Mucosa of descending colon (tissue), 3 donors: ENCODE results near the gene FALEC. TPM values are rescaled to one million over a fixed set of nuclear protein-coding genes. Genes with fewer than 3 reads are reported as not detected.

Experiments used
- ATAC-seq: fragments of 200-7000 bp; cut with Tn5 transposase; one replicate; pipeline ENCODE4 v1.9.1; 2020; ENCODE audit warnings: mild to moderate bottlenecking, moderate library complexity
- DNase-seq, 3 donors: peaks; one replicate each; pipeline ENCODE4 v3.0.0-alpha.2; 2020
- H3K36me3 ChIP-seq: fragments of 200-600 bp; one replicate; pipeline ENCODE4 v1.8.0; 2021; ENCODE audit warnings: low read depth, mild to moderate bottlenecking
- H3K4me1 ChIP-seq: fragments of 200-600 bp; one replicate; pipeline ENCODE4 v1.8.0; 2021; ENCODE audit warnings: low read depth, mild to moderate bottlenecking
- H3K4me3 ChIP-seq: fragments of 200-600 bp; one replicate; pipeline ENCODE4 v1.8.0; 2021; ENCODE audit warnings: mild to moderate bottlenecking
- H3K9me3 ChIP-seq: fragments of 200-600 bp; one replicate; pipeline ENCODE4 v1.8.0; 2021; ENCODE audit warnings: mild to moderate bottlenecking
- CTCF ChIP-seq: fragments of 200-600 bp; IDR thresholded peaks from one replicate; pipeline ENCODE4 v1.8.0; 2022; ENCODE audit warnings: antibody characterized with exemption, mild to moderate bottlenecking
- intact Hi-C, 2 donors: fragments of 100-400 bp; cut with DNase I in 1 of 2; cut with micrococcal nuclease in 1 of 2; formaldehyde crosslinking; loops; one replicate each; pipeline versions ENCODE4 v1.11.0 to v1.11.1; 2022; cut with DNase I, micrococcal nuclease
- total RNA-seq, 3 donors: library from RNA; stranded (reverse); fragmentation: NEBNext Ultra II Directional in 2 of 3; extraction: Animal tissue kit (Norgen Biotek cat#: 25700) in 2 of 3; gene quantifications; one replicate each; pipeline versions ENCODE4 v1.2.1 to v1.2.4, GENCODE V29; 2021 to 2023
- donor health status: DM: no; HTN: no; CAD: no; lungs with moderate emphysema.
- donor health status: DM: no; HTN: no; CAD: no.
- donor health status: DM: no; HTN: yes; CAD: no.

The FALEC gene
- total RNA-seq, 3 donors from 2014 or later = not detected

- Histone ChIP-seq H3K9me3 (no peaks in the 10 kb centered on the region), H3K4me1 (peaks cover 24% of the 10 kb centered on the region), H3K36me3 (no peaks in the 10 kb centered on the region), H3K4me3 (no peak overlapping the region)
- TF ChIP-seq CTCF = no peak
- intact Hi-C loops = loop anchor here in 1 of 2 donors (10.0 kb wide), 1 partner anchor 66 kb away; the partner anchor contains the start of gene ENSA
- DNase-seq (peak in 1 of 3 donors; percentile 55), ATAC-seq (no peak)
Observed at GRCh38 chr1:150558303-150558704, 42.8 kb downstream of the FALEC start.

- no peaks in the 10 kb centered on the region for H3K36me3 ChIP-seq
- DNase-seq (peak in 1 of 3 donors; percentile 76), ATAC-seq (no peak)
- no peaks in the 10 kb centered on the region for H3K9me3 ChIP-seq
- TF ChIP-seq CTCF = no peak
- intact Hi-C loops = loop anchor here in 1 of 2 donors (10.0 kb wide), 1 partner anchor 66 kb away; the partner anchor contains the start of gene ENSA
- H3K4me1 ChIP-seq = peaks cover 31% of the 10 kb centered on the region
- H3K4me3 ChIP-seq = no peak overlapping the region
Observed at GRCh38 chr1:150558761-150559655, 43.5 kb downstream of the FALEC start.

GRCh38 chr1:150559656-150560010, 44.1 kb downstream of the FALEC start:
- intact Hi-C loops = loop anchor here in 1 of 2 donors (10.0 kb wide), 1 partner anchor 65 kb away; the partner anchor contains the start of gene ENSA
- Histone ChIP-seq H3K9me3 (no peaks in the 10 kb centered on the region), H3K36me3 (no peaks in the 10 kb centered on the region), H3K4me1 (peaks cover 38% of the 10 kb centered on the region), H3K4me3 (no peak overlapping the region)
- ATAC-seq (no peak), DNase-seq (peak in 1 of 3 donors; percentile 70)
- TF ChIP-seq CTCF = no peak

- Histone ChIP-seq H3K4me3 (no peak overlapping the region), H3K4me1 (peaks cover 42% of the 10 kb centered on the region), H3K9me3 (no peaks in the 10 kb centered on the region), H3K36me3 (no peaks in the 10 kb centered on the region)
- intact Hi-C loops = no loop called here
- peak; percentile 82 to 90 (median 86) for DNase-seq
- peak; percentile 95 for TF ChIP-seq CTCF
- peak; percentile 31 for ATAC-seq
Observed at GRCh38 chr1:150560011-150560438, 44.5 kb downstream of the FALEC start.

- H3K4me1 ChIP-seq = peaks cover 48% of the 10 kb centered on the region
- intact Hi-C loops = no loop called here
- peak overlapping the region; percentile 28 for H3K4me3 ChIP-seq
- peak; percentile 63 for ATAC-seq
- H3K36me3 ChIP-seq = no peaks in the 10 kb centered on the region
- no peaks in the 10 kb centered on the region for H3K9me3 ChIP-seq
- peak; percentile 84 for TF ChIP-seq CTCF
- DNase-seq = peak; percentile 93 to 95 (median 93)
Observed at GRCh38 chr1:150560576-150561253, 45.2 kb downstream of the FALEC start.
